Measurements from ENCODE around the gene ASIC1.

Gene ASIC1

DNA sequence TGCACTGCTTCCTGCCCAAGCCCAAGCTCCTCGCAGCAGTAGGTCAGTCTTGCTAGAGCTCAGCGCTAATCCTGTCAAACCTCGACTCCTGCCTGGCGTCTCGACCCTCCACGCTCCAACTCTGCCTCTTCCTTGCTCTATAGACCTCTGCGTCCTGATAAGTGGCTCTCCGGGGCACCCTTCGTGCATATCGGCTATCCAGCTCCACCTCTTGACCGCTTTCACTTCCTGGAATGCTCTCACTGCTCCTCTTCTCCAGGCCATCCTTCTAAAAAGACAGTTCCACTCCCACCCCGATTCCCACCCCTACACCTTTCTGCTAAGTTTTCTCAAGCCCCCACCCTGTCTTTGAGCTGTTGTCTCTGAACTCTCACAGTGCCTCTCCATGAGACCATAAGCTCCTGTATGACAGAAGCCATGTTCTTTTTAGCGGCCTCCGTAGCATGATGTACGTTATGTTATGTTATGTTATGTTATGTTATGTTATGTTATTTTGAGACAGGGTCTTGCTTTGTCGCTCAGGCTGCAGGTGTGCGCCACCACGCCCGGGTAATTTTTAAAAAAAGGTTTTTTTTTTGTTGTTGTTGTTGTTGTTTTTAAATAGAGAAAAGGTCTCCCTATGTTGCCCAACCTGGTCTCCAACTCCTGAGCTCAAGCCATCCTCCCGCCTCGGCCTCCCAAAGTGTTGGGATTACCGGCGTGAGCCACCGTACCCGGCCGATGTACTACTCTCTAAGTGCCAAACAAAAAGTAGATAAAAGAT is 55.2 kb downstream of the ASIC1 start:
- Histone ChIP-seq H3K9me3 (no peaks in the 10 kb centered on the region), H3K36me3 (replicated peaks) (no peaks in the 10 kb centered on the region), H3K4me1 (peaks cover 7% of the 10 kb centered on the region), H3K4me3 (peak overlapping the region; percentile 89), H3K27me3 (ENCODE audit: low read depth) (no peaks in the 10 kb centered on the region)
- in situ Hi-C loops (cut with MboI; ENCODE audit: low sequenced_read_pairs), result no loop called here
- peak in 1 of 2 experiments; percentile 46 for DNase-seq (ENCODE audit: low spot score in 2 of 2)

GRCh38 chr12:50117057-50117622 is 59.7 kb downstream of the ASIC1 start:
- H3K27me3 ChIP-seq (ENCODE audit: low read depth), result no peaks in the 10 kb centered on the region
- H3K4me3 ChIP-seq, result no peak overlapping the region
- peaks cover 10% of the 10 kb centered on the region; the same call in 1 of the 2 replicates for H3K36me3 ChIP-seq (replicated peaks)
- no peaks in the 10 kb centered on the region for H3K9me3 ChIP-seq
- no peak for DNase-seq (ENCODE audit: low spot score in 2 of 2)
- in situ Hi-C loops (cut with MboI; ENCODE audit: low sequenced_read_pairs), result no loop called here
- peaks cover 7% of the 10 kb centered on the region for H3K4me1 ChIP-seq

- Histone ChIP-seq H3K4me3 (no peak overlapping the region), H3K9me3 (no peaks in the 10 kb centered on the region), H3K36me3 (replicated peaks) (peaks cover 10% of the 10 kb centered on the region), H3K27me3 (ENCODE audit: low read depth) (no peaks in the 10 kb centered on the region), H3K4me1 (no peaks in the 10 kb centered on the region)
- DNase-seq (ENCODE audit: low spot score in 2 of 2), result no peak
- in situ Hi-C loops (cut with MboI; ENCODE audit: low sequenced_read_pairs), result no loop called here
Observed at GRCh38 chr12:50119387-50119786, 62.0 kb downstream of the ASIC1 start.

DNA sequence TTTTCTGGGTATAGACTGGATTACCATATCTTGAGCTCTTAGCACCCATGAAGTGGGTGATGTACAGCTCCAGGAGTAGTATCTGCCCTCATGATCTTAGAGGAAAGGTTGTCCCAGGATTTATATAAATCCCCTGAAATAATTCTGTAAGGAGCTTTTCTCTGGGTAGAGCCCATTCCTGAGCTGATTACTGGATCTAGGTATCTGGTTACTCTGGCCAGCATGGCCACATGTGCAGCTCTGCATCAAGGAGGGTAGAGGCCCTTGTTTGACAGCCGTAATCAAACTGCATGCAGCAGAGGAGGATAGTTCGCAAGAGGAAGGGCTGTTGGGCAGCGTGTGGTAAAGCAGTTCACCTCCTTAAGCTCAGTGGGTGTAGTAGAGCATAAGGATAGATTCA is 63.1 kb downstream of the ASIC1 start:
- Histone ChIP-seq H3K4me3 (no peak overlapping the region), H3K9me3 (no peaks in the 10 kb centered on the region), H3K36me3 (replicated peaks) (peaks cover 10% of the 10 kb centered on the region), H3K27me3 (ENCODE audit: low read depth) (no peaks in the 10 kb centered on the region), H3K4me1 (no peaks in the 10 kb centered on the region)
- in situ Hi-C loops (cut with MboI; ENCODE audit: low sequenced_read_pairs), result no loop called here
- no peak for DNase-seq (ENCODE audit: low spot score in 2 of 2)

DNA sequence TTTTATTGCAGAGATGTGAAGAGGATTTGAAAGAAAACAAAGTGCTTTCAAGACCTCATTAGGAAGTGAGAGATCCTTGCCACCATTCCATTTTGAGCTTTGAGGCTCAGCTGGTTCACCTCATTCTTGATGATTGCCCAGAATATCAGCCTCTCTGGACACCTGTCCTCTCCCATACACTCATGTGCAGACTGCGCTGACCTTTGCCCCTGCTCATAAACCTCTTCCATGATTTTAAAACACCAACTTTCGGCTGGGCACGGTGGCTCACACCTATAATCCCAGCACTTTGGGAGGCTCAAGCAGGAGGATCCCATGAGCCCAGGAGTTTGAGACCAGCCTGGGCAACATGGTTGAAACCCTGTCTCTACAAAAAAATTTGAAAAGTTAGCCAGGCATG is 63.6 kb downstream of the ASIC1 start:
- H3K9me3 ChIP-seq, result no peaks in the 10 kb centered on the region
- no peaks in the 10 kb centered on the region for H3K27me3 ChIP-seq (ENCODE audit: low read depth)
- H3K36me3 ChIP-seq (replicated peaks), result peaks cover 14% of the 10 kb centered on the region
- H3K4me3 ChIP-seq, result no peak overlapping the region
- no peaks in the 10 kb centered on the region for H3K4me1 ChIP-seq
- in situ Hi-C loops (cut with MboI; ENCODE audit: low sequenced_read_pairs), result no loop called here
- no peak for DNase-seq (ENCODE audit: low spot score in 2 of 2)

- Histone ChIP-seq H3K4me1 (no peaks in the 10 kb centered on the region), H3K27me3 (ENCODE audit: low read depth) (no peaks in the 10 kb centered on the region), H3K9me3 (no peaks in the 10 kb centered on the region), H3K4me3 (no peak overlapping the region), H3K36me3 (replicated peaks) (peaks cover 14% of the 10 kb centered on the region)
- DNase-seq (ENCODE audit: low spot score in 2 of 2), result no peak
- in situ Hi-C loops (cut with MboI; ENCODE audit: low sequenced_read_pairs), result no loop called here
Observed at GRCh38 chr12:50121641-50122040, 64.2 kb downstream of the ASIC1 start.

DNA sequence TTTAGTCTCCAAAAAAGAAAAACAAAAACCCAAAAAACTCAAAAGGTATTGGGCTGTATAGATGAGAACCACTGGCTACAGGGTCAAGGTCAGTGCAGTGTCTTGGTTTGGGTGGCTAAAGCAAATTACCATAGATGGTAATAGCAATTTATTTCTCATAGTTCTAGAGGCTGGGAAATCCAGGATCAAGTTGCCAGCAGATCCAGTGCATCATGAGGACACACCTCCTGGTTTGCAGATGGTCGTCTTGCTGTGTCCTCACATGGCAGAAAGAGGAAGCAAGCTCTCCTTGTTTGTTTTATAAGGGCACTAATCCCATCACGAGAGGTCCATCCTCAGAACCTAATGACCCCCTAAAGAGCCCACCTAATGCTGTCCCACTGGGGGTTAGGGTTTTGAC is 65.8 kb downstream of the ASIC1 start:
- DNase-seq (ENCODE audit: low spot score in 2 of 2), result no peak
- Histone ChIP-seq H3K27me3 (ENCODE audit: low read depth) (no peaks in the 10 kb centered on the region), H3K36me3 (replicated peaks) (peaks cover 14% of the 10 kb centered on the region), H3K4me1 (no peaks in the 10 kb centered on the region), H3K4me3 (no peak overlapping the region), H3K9me3 (no peaks in the 10 kb centered on the region)
- in situ Hi-C loops (cut with MboI; ENCODE audit: low sequenced_read_pairs), result no loop called here

DNA sequence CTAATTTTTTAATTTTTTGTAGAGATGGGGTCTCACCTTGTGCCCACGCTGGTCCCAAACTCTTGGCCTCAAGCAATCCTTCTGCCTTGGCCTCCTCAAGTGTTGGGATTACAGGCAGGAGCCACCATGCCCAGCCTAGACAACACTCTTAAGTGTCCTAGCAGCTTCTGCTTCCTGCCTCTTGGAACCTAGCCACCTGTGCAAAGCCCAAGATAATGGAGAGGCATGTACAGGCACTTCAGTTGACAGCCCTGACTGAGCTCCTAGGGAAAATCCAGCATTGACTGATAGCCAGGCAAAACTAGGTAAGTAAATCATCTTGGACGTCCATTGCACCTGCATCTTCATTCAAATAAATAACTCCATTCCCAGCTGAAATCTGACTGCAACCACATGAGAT is 70.2 kb downstream of the ASIC1 start:
- H3K27me3 ChIP-seq (ENCODE audit: low read depth), result no peaks in the 10 kb centered on the region
- peaks cover 29% of the 10 kb centered on the region for H3K36me3 ChIP-seq (replicated peaks)
- no peaks in the 10 kb centered on the region for H3K4me1 ChIP-seq
- H3K9me3 ChIP-seq, result no peaks in the 10 kb centered on the region
- H3K4me3 ChIP-seq, result no peak overlapping the region
- in situ Hi-C loops (cut with MboI; ENCODE audit: low sequenced_read_pairs), result no loop called here
- no peak for DNase-seq (ENCODE audit: low spot score in 2 of 2)

DNA sequence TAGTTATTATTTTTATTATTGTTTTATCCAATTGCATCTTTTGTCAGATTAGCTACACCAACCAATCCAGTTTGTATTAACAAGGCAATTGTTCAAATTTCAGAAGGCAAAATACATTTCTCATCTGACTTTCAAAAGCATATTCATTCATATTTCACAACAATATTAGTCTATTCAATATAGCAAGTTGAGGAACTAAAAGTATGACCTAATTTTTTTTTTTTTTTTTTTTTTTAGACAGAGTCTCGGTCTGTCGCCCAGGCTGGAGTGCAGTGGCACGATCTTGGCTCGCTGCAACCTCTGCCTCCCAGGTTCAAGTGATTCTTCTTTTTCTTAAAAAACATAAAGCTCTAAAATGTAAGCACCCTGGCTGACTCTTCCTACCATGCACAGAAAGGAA is 71.9 kb downstream of the ASIC1 start:
- no peaks in the 10 kb centered on the region for H3K4me1 ChIP-seq
- DNase-seq (ENCODE audit: low spot score in 2 of 2), result no peak
- no peaks in the 10 kb centered on the region for H3K9me3 ChIP-seq
- in situ Hi-C loops (cut with MboI; ENCODE audit: low sequenced_read_pairs), result no loop called here
- H3K4me3 ChIP-seq, result no peak overlapping the region
- H3K36me3 ChIP-seq (replicated peaks), result peaks cover 45% of the 10 kb centered on the region
- H3K27me3 ChIP-seq (ENCODE audit: low read depth), result no peaks in the 10 kb centered on the region

GRCh38 chr12:50132505-50133135 is 75.2 kb downstream of the ASIC1 start:
- no peak overlapping the region for H3K4me3 ChIP-seq
- peak in 1 of 2 experiments; percentile 47 for DNase-seq (ENCODE audit: low spot score in 2 of 2)
- no peaks in the 10 kb centered on the region for H3K4me1 ChIP-seq
- no peaks in the 10 kb centered on the region for H3K9me3 ChIP-seq
- H3K27me3 ChIP-seq (ENCODE audit: low read depth), result no peaks in the 10 kb centered on the region
- in situ Hi-C loops (cut with MboI; ENCODE audit: low sequenced_read_pairs), result loop anchor here (5.0 kb wide), 1 partner anchor 180 kb away; no protein-coding TSS in a partner anchor
- H3K36me3 ChIP-seq (replicated peaks), result peaks cover 60% of the 10 kb centered on the region

Measured in HAP-1 (cell line).